Osteoblast (primary cell): ENCODE data around the gene FGF11. TPM values are rescaled to one million over a fixed set of nuclear protein-coding genes. Genes with fewer than 3 reads are reported as not detected.
A peak's percentile ranks its signal among the peaks of the same experiment; 100 is the strongest.

Experiments used
- DNase-seq: peaks from one replicate; pipeline ENCODE4 v3.0.0; 2011; ENCODE audit warnings: low spot score, mixed read lengths; ENCODE audit not compliant: insufficient read length; ENCODE audit errors: missing footprints
- H2AFZ ChIP-seq: 2 replicates; pipeline ENCODE4 v1.6.0; 2011; ENCODE audit warnings: mild to moderate bottlenecking, low read length
- H3K27ac ChIP-seq: 2 replicates; pipeline ENCODE4 v1.5.1; 2011; ENCODE audit warnings: mild to moderate bottlenecking, low read depth, low read length, moderate library complexity
- H3K27me3 ChIP-seq: 2 replicates; pipeline ENCODE4 v1.6.0; 2012; ENCODE audit warnings: mild to moderate bottlenecking, control low read depth, inconsistent platforms, low read length, moderate library complexity; ENCODE audit not compliant: insufficient read depth
- H3K36me3 ChIP-seq: 2 replicates; pipeline ENCODE4 v1.5.1; 2011; ENCODE audit warnings: mild to moderate bottlenecking, low read length, control low read depth, moderate library complexity; ENCODE audit not compliant: insufficient read depth
- H3K4me1 ChIP-seq: 2 replicates; pipeline ENCODE4 v1.5.1; 2011; ENCODE audit warnings: mild to moderate bottlenecking, low read length, control low read depth, moderate library complexity; ENCODE audit not compliant: insufficient read depth
- H3K4me2 ChIP-seq: 2 replicates; pipeline ENCODE4 v1.6.0; 2011; ENCODE audit warnings: mild to moderate bottlenecking, low read length; ENCODE audit not compliant: insufficient read depth
- H3K4me3 ChIP-seq: fragments of 200-600 bp; sonication (generic); 3 replicates; pipeline ENCODE4 v1.5.1; 2012; ENCODE audit warnings: mild to moderate bottlenecking, low read length, inconsistent platforms; ENCODE audit not compliant: insufficient read depth
- H3K79me2 ChIP-seq: 2 replicates; pipeline ENCODE4 v1.6.0; 2012; ENCODE audit warnings: mild to moderate bottlenecking, low read length, control low read depth, inconsistent platforms; ENCODE audit not compliant: insufficient read depth
- H3K9me3 ChIP-seq: 2 replicates; pipeline ENCODE4 v1.5.1; 2011; ENCODE audit warnings: low read depth, low read length, control low read depth
- H4K20me1 ChIP-seq: 2 replicates; pipeline ENCODE4 v1.6.0; 2012; ENCODE audit warnings: mild to moderate bottlenecking, low read length, control low read depth; ENCODE audit not compliant: insufficient read depth
- CTCF ChIP-seq: IDR thresholded peaks from 2 replicates; pipeline ENCODE4 v1.5.1; 2011; ENCODE audit warnings: mild to moderate bottlenecking, low read depth, low read length, moderate library complexity; ENCODE audit errors: extremely low read depth
- total RNA-seq: library from RNA; depleted of rRNA; stranded (reverse); fragments of >200 nt; gene quantifications from 2 replicates; pipeline ENCODE4 v1.2.3, GENCODE V29; 2012

Gene FGF11
- total RNA-seq, 1 donor, result 0.36 TPM

- DNase-seq, result peak; percentile 51
- Histone ChIP-seq H3K9me3 (no peaks in the 10 kb centered on the region), H3K4me3 (no peak overlapping the region), H4K20me1 (peaks cover 23% of the 10 kb centered on the region), H3K4me1 (peaks cover 10% of the 10 kb centered on the region), H3K27ac (no peak overlapping the region), H2AFZ (no peak overlapping the region), H3K79me2 (peaks cover 28% of the 10 kb centered on the region), H3K4me2 (no peak overlapping the region), H3K27me3 (no peaks in the 10 kb centered on the region), H3K36me3 (peaks cover 30% of the 10 kb centered on the region)
- no peak for TF ChIP-seq CTCF
Observed at GRCh38 chr17:7462474-7463371, 23.4 kb downstream of the FGF11 start.

DNA sequence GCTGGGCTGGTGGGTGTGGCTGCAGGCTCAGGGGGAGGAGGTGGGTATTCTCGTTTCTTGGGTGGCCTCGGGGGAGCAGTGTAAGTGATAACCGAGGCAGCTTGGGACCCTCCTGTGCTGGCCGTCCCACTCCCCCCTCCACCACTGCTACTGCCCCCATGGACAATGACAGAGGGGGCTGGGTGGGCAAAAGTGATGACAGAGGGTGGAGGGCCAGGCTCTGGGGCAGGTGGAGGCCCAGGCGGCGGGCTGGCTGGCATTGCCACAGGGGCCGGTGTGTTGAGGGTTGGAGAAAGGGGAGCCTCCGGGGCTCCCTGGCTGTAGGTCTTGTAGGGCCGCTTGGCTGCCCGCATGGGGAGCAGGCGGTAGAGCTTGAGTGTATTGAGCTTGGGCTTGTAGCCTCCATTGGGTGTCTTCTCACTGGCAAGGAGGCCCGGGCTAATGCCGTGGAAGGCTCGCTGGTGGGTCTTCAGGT, 24.1 kb downstream of the FGF11 start:
- peak; percentile 58 for DNase-seq
- H3K36me3 ChIP-seq, result peaks cover 30% of the 10 kb centered on the region
- no peaks in the 10 kb centered on the region for H3K9me3 ChIP-seq
- H4K20me1 ChIP-seq, result peaks cover 28% of the 10 kb centered on the region
- TF ChIP-seq CTCF, result no peak
- H3K4me3 ChIP-seq, result no peak overlapping the region
- H3K27me3 ChIP-seq, result no peaks in the 10 kb centered on the region
- H2AFZ ChIP-seq, result no peak overlapping the region
- H3K79me2 ChIP-seq, result peaks cover 34% of the 10 kb centered on the region
- peaks cover 10% of the 10 kb centered on the region for H3K4me1 ChIP-seq
- no peak overlapping the region for H3K27ac ChIP-seq
- no peak overlapping the region for H3K4me2 ChIP-seq

DNA sequence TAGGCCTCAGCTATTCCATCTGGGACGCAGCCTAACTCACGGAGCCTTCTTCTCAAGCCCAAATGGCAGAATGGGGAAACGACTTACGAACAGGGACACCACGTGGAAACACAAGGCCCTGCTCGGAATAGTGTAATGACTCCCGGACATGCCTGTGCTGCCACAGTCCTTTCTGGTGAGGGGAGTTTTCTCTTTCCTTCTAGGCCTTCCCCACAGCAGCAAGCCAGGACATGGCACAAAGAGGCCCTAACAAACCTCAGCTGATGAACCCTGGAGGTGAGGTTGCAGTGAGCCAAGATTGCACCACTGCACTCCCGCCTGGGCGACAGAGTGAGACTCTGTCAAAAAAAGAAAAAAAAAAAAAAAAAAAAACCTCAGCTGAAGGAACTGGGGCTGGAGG, 24.8 kb downstream of the FGF11 start:
- H3K4me2 ChIP-seq, result no peak overlapping the region
- no peak for TF ChIP-seq CTCF
- H3K4me3 ChIP-seq, result no peak overlapping the region
- no peaks in the 10 kb centered on the region for H3K27me3 ChIP-seq
- no peak for DNase-seq
- H3K27ac ChIP-seq, result no peak overlapping the region
- peaks cover 35% of the 10 kb centered on the region for H4K20me1 ChIP-seq
- H3K9me3 ChIP-seq, result no peaks in the 10 kb centered on the region
- peaks cover 41% of the 10 kb centered on the region for H3K79me2 ChIP-seq
- H3K4me1 ChIP-seq, result peaks cover 10% of the 10 kb centered on the region
- no peak overlapping the region for H2AFZ ChIP-seq
- H3K36me3 ChIP-seq, result peaks cover 30% of the 10 kb centered on the region

DNA sequence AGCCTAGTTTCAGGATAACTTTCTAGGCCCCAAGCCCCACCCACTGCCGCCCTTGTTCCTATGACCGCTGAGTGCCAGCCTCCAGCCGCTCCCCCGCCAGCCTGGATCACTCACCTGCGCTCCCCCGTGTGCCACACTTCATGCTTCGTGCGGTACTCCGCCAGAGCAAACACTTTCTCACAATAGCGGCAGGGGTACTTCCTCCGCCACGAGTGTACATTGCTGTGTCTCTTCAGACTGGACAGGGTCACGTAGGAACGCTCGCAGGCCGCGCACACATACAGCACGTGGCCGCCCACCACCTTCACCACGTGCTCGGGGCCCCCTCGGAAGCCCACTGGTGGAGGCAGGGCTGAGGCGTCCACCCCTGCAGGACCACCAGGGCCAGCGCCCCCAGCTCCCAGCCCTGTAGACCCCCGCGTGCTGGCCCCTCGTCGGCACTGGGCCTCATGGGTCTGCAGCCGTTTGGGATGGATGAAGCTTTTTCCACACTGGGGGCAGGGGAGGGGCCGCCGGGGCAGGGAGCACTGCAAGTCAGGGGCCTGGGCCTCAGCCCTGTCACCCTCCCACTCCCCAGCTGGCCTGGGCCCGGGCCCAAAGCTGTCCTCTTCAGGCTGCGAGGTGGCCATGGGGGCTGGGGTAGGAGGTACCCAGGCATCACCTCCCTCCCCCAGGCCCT, 26.4 kb downstream of the FGF11 start:
- peaks cover 10% of the 10 kb centered on the region for H3K4me1 ChIP-seq
- H3K4me3 ChIP-seq, result no peak overlapping the region
- TF ChIP-seq CTCF, result no peak
- no peaks in the 10 kb centered on the region for H3K9me3 ChIP-seq
- no peak overlapping the region for H3K4me2 ChIP-seq
- no peak overlapping the region for H3K27ac ChIP-seq
- H4K20me1 ChIP-seq, result peaks cover 35% of the 10 kb centered on the region
- peaks cover 52% of the 10 kb centered on the region for H3K79me2 ChIP-seq
- no peak overlapping the region for H2AFZ ChIP-seq
- peaks cover 30% of the 10 kb centered on the region for H3K36me3 ChIP-seq
- DNase-seq, result peak; percentile 45
- no peaks in the 10 kb centered on the region for H3K27me3 ChIP-seq
